Nephron progenitor cell (in vitro differentiated cells): Measurements from ENCODE around the gene ANKS1B.
"Not testable (repeated sequence)": the region's sequence is repeated elsewhere in the genome, so short reads cannot be mapped to it uniquely, and the experiment has no call there.

Experiments
- DNase-seq: peaks from one replicate; pipeline ENCODE4 v3.0.0; 2021
- H3K27ac Mint-ChIP-seq: 2 replicates; pipeline ENCODE4 v1.8.0; 2021; ENCODE audit warnings: mild to moderate bottlenecking, moderate library complexity, mixed read lengths
- H3K27me3 Mint-ChIP-seq: 2 replicates; pipeline ENCODE4 v1.8.0; 2021; ENCODE audit warnings: mild to moderate bottlenecking, low read depth, mixed read lengths; ENCODE audit not compliant: poor library complexity
- H3K36me3 Mint-ChIP-seq: 2 replicates; pipeline ENCODE4 v1.8.0; 2021; ENCODE audit warnings: low read depth, mixed read lengths
- H3K4me1 Mint-ChIP-seq: 2 replicates; pipeline ENCODE4 v1.8.0; 2021; ENCODE audit warnings: mixed read lengths
- H3K4me3 Mint-ChIP-seq: 2 replicates; pipeline ENCODE4 v1.8.0; 2021; ENCODE audit warnings: mild to moderate bottlenecking, moderate library complexity, mixed read lengths
- H3K9me3 Mint-ChIP-seq: 2 replicates; pipeline ENCODE4 v1.8.0; 2021; ENCODE audit warnings: mild to moderate bottlenecking, moderate library complexity, mixed read lengths
- CTCF ChIP-seq: fragments of 200-600 bp; sonication (generic); IDR thresholded peaks from 2 replicates; pipeline ENCODE4 v1.5.0; 2021; ENCODE audit warnings: antibody characterized with exemption

ANKS1B gene

GRCh38 chr12:99045158-99045557 lies 939.6 kb downstream of the ANKS1B start:
- H3K4me1 Mint-ChIP-seq: no peaks in the 10 kb centered on the region
- H3K27ac Mint-ChIP-seq: no peak overlapping the region
- DNase-seq: no peak
- peaks cover 34% of the 10 kb centered on the region for H3K9me3 Mint-ChIP-seq
- no peaks in the 10 kb centered on the region for H3K36me3 Mint-ChIP-seq
- H3K27me3 Mint-ChIP-seq: peaks cover 14% of the 10 kb centered on the region
- TF ChIP-seq CTCF: no peak
- no peak overlapping the region for H3K4me3 Mint-ChIP-seq

- Mint-ChIP-seq H3K27me3 (peaks cover 14% of the 10 kb centered on the region), H3K36me3 (no peaks in the 10 kb centered on the region), H3K9me3 (peaks cover 31% of the 10 kb centered on the region), H3K4me1 (no peaks in the 10 kb centered on the region), H3K4me3 (no peak overlapping the region), H3K27ac (no peak overlapping the region)
- TF ChIP-seq CTCF: peak; percentile 98
- DNase-seq: peak; percentile 76
These were observed 941.3 kb downstream of the ANKS1B start for GRCh38 chr12:99043319-99043914.

GRCh38 chr12:99042226-99042625 lies 942.5 kb downstream of the ANKS1B start:
- Mint-ChIP-seq H3K27me3 (peaks cover 14% of the 10 kb centered on the region), H3K9me3 (peaks cover 19% of the 10 kb centered on the region), H3K27ac (no peak overlapping the region), H3K4me3 (no peak overlapping the region), H3K36me3 (no peaks in the 10 kb centered on the region), H3K4me1 (no peaks in the 10 kb centered on the region)
- no peak for TF ChIP-seq CTCF
- DNase-seq: no peak

GRCh38 chr12:99039367-99040120 lies 945.2 kb downstream of the ANKS1B start:
- H3K27ac Mint-ChIP-seq: no peak overlapping the region
- H3K9me3 Mint-ChIP-seq: no peaks in the 10 kb centered on the region
- peaks cover 5% of the 10 kb centered on the region for H3K27me3 Mint-ChIP-seq
- H3K4me1 Mint-ChIP-seq: no peaks in the 10 kb centered on the region
- DNase-seq: no peak
- no peak for TF ChIP-seq CTCF
- H3K4me3 Mint-ChIP-seq: no peak overlapping the region
- no peaks in the 10 kb centered on the region for H3K36me3 Mint-ChIP-seq

GRCh38 chr12:99036566-99036965 lies 948.2 kb downstream of the ANKS1B start:
- Mint-ChIP-seq H3K36me3 (no peaks in the 10 kb centered on the region), H3K4me1 (no peaks in the 10 kb centered on the region), H3K4me3 (no peak overlapping the region), H3K27me3 (peaks cover 4% of the 10 kb centered on the region), H3K9me3 (peaks cover 4% of the 10 kb centered on the region), H3K27ac (no peak overlapping the region)
- no peak for DNase-seq
- no peak for TF ChIP-seq CTCF

GRCh38 chr12:99035803-99036202 lies 948.9 kb downstream of the ANKS1B start:
- peaks cover 4% of the 10 kb centered on the region for H3K9me3 Mint-ChIP-seq
- TF ChIP-seq CTCF: no peak
- peaks cover 4% of the 10 kb centered on the region for H3K27me3 Mint-ChIP-seq
- no peaks in the 10 kb centered on the region for H3K4me1 Mint-ChIP-seq
- H3K27ac Mint-ChIP-seq: no peak overlapping the region
- no peak for DNase-seq
- no peaks in the 10 kb centered on the region for H3K36me3 Mint-ChIP-seq
- no peak overlapping the region for H3K4me3 Mint-ChIP-seq

GRCh38 chr12:99034201-99034600 lies 950.5 kb downstream of the ANKS1B start:
- not testable (repeated sequence) for DNase-seq, H3K27ac Mint-ChIP-seq, H3K36me3 Mint-ChIP-seq, H3K4me1 Mint-ChIP-seq, H3K4me3 Mint-ChIP-seq, H3K27me3 Mint-ChIP-seq, H3K9me3 Mint-ChIP-seq
